Embryonic facial prominence (tissue), 1 donor: ENCODE results near the gene FAM120A.
"Not testable (repeated sequence)": the region's sequence is repeated elsewhere in the genome, so short reads cannot be mapped to it uniquely, and the experiment has no call there.

Source experiments
- DNase-seq: peaks from one replicate; pipeline ENCODE4 v3.0.0-alpha.2; 2016; ENCODE audit errors: extremely low spot score

The FAM120A gene, protein sequence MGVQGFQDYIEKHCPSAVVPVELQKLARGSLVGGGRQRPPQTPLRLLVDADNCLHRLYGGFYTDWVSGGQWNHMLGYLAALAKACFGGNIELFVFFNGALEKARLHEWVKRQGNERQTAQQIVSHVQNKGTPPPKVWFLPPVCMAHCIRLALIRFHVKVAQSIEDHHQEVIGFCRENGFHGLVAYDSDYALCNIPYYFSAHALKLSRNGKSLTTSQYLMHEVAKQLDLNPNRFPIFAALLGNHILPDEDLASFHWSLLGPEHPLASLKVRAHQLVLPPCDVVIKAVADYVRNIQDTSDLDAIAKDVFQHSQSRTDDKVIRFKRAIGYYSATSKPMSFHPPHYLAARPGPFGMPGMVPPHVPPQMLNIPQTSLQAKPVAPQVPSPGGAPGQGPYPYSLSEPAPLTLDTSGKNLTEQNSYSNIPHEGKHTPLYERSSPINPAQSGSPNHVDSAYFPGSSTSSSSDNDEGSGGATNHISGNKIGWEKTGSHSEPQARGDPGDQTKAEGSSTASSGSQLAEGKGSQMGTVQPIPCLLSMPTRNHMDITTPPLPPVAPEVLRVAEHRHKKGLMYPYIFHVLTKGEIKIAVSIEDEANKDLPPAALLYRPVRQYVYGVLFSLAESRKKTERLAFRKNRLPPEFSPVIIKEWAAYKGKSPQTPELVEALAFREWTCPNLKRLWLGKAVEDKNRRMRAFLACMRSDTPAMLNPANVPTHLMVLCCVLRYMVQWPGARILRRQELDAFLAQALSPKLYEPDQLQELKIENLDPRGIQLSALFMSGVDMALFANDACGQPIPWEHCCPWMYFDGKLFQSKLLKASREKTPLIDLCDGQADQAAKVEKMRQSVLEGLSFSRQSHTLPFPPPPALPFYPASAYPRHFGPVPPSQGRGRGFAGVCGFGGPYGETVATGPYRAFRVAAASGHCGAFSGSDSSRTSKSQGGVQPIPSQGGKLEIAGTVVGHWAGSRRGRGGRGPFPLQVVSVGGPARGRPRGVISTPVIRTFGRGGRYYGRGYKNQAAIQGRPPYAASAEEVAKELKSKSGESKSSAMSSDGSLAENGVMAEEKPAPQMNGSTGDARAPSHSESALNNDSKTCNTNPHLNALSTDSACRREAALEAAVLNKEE

GRCh38 chr9:93450945-93451815 lies at the start of gene FAM120A:
Gene FAM120A, plus strand, starts transcription at chr9:93451685. Its CDS starts 231 bp downstream, at chr9:93451916.
- DNase-seq = peak; percentile 18

DNA sequence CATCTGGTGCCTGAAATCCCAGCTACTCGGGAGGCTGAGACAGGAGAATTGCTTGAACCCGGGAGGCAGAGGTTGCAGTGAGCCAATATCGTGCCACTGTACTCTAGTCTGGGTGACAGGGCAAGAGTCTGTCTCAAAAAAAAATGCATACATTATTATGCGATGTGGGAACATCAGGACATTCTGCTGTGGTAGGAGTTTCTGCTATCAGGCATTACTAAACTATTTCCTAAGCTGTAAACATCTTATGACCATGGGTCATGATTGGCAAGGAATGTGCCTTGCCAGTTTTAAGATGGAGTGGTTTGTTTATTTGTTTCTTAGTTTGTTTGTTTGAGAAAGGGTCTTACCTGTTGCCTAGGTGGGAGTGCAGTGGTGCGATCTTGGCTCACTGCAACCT lies 45.1 kb upstream of the FAM120A start:
- no peak for DNase-seq

- DNase-seq = no peak
These were observed 38.0 kb upstream of the FAM120A start for GRCh38 chr9:93413530-93413929.

DNA sequence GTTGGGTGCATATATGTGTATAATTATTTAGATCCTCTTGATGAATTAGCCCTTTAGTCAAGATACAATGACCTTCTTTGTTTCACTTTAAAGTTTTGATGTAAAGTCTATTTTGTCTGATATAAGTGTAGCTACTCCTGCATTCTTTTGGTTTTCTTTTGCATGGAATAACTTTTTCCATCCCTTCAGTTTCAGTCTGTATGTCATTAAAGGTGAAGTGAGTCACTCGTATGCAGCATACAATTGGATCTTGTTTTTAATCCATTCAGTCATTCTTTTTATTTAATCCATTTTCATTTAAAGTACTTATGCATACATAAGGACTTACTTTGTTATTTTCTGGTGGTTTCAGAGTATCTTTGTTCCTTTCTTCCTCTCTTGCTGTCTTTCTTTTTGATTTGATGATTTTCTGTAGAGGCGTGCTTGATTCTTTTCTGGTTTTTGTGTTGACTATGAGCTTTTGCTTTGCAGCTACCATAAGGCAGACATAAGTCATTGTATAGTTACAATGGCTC lies 36.3 kb upstream of the FAM120A start:
- no peak for DNase-seq

DNA sequence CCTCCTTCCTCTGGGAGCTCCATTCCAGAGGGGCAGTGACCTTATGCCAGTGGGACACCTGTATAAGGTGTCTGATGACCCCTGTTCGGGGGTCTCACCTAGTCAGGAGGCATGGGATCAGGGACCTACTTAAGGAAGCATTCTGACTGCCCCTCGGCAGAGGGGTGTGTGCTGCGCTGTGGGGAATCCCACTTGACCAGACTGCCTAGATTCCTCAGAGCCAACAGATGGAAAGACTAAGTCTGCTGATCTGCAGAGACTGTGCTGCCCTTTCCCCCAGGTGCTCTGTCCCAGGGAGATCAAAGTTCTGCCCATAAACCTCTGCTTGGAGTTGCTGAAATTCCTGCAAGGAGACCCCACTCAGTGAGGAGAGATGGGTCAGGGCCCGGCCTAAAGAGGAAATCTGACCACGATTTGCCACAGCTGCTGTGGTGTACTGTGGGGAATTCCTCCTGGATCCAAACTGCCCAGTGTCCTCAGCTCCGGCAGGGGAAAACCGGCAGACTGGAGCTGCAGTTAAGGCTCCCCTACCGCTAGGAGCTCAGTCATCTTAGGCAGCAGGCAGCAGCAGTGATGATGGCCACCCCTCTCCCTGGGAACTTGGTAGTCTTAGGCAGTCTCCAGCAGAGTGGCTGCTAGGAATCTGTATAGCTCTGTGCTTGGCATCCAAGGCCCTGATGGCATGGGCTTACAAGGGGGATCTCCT lies 34.8 kb upstream of the FAM120A start:
- no peak for DNase-seq

DNA sequence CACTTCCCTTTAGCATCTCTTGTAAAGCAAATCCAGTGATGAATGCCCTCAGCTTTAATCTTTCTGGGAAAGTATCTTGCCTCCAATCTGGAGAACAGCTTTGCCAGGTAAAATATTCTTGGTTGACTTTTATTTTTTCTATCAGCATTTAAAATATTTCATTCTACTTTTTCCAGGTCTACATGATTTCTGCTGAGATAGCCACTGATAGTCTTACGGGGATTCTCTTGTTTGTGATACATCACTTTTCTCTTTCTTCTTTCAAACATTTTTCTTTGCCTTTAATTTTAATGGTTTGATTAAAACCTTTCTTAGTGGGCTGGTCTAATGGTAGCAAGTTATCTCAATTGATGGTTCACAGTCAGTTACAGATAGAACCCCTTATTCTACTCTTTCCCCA lies 33.9 kb upstream of the FAM120A start:
- no peak for DNase-seq

DNA sequence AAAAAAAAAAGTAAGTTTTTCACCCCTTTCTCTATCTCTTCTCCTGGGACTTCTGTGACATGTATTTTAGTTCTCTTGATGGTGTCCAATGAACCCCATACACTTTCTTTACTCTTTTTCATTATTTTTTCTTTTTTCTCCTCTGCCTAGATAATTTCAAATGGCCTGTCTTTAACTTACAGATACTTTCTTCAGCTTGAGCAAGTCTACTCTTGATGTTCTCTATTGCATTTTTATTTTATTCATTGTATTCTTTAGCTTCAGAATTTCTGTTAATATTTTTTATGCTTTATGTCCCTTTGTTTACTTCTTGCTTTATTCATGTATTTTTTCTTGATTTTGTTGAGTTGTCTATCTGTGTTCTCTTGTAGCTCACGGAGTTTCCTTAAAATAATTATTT lies 32.5 kb upstream of the FAM120A start:
- DNase-seq = no peak

DNA sequence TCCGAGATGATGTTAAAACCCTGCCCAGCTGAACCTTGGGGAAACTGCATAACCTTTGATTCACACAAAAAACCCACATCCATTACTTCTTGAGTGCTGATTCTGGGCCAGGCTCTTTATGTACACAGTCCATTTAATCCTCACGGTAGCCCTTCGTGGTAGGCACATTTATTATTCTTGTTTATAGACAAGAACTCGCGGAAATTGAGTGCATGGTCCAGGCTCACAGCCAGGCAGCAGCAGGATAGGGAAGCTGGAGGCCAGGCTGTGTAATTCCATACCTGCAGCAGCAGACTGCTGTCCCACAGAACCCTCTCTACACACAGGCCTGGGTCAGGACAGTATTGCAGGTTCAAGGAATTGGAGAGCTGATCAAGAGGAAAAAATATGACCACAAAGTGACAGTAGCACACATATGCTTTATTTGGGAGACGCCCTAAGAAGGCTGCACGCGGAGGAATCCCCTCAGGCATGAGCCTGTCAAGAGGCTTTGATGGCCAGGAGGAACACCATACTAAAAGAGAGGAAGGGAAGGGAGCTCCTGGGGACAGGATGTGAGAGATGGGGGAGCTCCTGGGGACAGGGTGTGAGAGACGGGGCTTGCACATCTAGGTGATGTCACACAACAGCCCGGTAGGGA lies 28.4 kb upstream of the FAM120A start:
- no peak for DNase-seq

DNA sequence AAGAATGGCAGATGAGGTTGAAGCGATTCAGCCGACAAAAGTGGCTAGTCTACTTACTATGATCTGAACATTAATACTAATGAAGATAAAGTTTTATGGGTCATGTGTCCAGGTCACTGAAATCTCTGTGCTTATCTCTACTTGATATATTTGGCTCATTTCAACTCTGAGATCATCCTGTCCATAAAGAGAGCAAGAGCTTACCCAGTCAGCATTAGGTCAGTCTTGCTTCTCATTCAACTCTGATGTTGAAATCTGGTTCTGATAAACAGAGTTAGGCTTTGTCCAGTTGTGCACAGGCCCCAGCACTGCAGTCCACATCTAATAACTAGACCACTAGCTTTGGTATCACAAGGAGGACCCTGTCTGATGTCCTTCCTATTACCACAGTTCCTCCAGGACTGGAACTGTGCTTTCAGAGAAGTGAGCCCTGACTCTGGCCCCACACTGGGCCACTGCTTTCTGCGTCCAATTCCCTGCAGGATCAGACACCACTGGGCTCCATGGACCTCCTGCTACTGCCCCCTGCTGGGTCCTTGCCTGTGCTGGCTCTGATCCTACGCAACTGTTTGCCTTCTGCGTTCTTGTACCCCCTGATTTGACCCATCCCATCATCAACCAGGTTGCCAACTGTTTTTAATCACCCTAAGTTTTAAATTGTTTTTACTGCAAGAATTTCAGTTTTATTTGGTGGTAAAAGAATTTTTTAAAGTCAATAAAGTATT lies 23.7 kb upstream of the FAM120A start:
- DNase-seq = no peak

DNA sequence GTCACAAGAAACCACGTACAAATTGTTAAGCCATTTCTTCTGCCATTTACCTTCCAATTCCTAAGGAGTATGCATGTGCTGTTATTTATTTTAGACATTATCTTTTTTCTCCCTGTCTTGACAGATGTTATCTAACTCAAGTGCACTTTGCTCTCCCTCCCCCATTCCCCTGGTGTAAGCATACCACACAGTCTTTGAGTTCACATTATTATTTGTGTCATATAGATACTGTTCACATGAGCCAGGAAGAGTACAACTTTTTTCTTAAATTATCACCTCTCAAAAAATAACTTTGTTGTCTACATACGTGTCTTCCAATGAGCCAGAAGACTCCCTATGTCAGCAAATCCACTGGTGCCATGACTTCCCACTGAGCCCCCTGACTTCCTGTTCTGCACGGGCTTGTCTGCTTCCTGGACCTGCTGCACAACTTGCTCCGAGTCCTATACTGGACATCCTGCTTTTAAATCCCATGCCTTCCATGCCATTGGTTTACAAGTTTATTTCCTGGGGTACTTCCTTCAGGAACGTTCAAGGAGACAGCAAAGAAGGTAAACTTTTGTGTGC lies 19.9 kb upstream of the FAM120A start:
- DNase-seq = no peak

DNA sequence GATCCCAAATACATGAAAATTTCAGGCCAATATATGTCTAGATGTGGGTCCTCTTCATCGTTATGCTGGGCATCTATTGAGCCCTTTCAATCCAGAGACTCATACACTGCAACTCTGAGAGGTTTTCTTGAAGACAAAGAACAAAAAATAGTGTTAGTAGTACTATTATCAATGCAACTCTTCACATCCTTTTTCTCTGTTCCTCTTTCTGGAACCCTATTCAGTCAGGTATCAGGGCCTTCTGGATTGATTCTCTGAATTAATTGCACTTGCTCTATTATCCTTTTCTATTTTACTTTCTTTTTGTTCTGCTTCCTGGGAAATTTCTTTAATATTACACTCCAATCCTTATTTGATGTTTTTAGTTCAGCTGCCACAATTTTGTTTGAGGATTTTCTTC lies 18.5 kb upstream of the FAM120A start:
- DNase-seq = no peak

- no peak for DNase-seq
These were observed 17.4 kb upstream of the FAM120A start for GRCh38 chr9:93434056-93434455.

DNA sequence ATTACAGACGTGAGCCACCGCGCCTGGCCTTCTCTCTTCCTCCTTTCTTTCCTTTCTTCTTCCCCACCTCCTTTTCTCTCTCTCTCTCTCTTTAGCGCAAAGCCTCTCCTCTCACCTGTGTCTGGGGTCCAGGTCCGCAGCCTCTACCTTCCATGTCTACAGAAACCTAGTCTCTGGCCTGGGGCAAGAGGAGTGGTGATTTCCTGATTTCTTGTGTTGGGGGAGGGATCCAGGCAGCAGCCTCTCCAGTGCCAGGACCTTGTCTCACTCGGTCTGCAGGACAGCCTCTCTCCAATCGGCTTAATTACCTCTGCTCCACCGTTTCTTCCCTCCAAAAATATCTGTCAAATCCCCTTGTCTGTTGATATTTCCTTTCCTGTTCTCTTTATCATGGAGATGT lies 16.1 kb upstream of the FAM120A start:
- no peak for DNase-seq

- no peak for DNase-seq
These were observed 15.3 kb upstream of the FAM120A start for GRCh38 chr9:93436218-93436617.

DNA sequence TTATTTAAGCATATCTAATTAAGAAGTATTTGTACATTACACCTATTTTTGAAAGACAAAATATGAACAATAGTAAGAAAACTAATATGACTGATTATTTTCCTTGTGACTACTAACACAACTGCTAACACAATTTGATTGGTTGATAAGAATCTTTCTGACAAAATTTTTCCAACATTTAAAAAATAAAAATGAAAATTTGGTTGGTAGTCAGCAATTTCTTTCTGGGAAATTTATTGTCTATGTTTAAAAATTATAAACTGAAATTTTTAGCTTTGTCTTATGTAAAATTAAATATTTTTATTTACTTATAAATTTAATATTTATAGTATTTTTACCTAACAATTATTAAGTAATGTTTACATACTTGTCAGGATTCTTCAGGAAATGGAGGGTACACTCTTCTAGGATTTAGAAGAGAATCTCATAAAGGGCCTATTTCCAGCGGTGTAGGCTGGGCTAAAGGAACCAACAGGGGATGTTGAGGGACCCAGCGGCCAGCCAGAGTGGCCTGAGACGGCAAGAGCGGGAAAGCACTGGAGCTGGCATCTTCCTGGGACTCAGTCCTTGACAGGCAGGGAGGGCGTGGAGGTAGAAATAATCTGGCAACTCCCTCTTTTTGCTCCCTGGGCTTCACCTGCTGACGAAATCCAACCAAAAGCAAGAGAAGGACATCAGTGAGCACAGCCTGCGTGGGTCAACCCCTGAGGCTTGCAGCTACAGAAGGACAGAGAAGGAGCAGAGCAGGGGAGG lies 14.7 kb upstream of the FAM120A start:
- DNase-seq = no peak

DNA sequence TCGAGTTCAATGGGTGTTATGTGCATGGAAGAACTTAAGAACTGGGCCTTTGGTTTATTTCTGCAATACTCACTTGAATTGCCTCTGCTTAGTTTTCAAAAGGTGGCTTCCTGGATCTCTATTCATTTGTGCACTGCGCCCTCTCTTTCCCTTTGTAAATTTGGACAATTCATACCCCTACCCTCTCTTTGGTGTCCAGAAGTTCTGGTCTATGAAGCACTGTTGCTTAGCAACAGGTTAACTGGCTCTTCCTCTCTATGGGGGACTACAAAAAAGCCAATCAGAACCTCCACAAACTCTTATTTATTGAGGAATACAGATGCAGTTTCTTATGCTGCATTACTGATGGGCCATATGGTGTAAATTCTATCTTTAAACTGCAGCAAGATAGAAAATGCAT lies 13.5 kb upstream of the FAM120A start:
- no peak for DNase-seq

DNA sequence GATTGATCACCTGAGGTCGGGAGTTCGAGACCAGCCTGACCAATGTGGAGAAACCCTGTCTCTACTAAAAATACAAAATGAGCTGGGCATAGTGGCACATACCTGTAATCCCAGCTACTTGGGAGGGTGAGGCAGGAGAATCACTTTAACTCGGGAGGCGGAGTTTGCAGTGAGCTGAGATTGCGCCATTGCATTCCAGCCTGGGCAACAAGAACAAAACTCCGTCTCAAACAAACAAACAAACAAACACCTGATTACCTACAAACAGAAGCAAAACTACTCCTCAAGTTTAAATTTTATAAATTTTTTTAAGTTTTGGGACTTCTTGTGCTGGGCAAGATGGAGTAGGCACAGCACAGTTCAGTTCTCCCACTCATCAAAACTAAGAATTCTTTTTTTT lies 12.2 kb upstream of the FAM120A start:
- not testable (repeated sequence) for DNase-seq

DNA sequence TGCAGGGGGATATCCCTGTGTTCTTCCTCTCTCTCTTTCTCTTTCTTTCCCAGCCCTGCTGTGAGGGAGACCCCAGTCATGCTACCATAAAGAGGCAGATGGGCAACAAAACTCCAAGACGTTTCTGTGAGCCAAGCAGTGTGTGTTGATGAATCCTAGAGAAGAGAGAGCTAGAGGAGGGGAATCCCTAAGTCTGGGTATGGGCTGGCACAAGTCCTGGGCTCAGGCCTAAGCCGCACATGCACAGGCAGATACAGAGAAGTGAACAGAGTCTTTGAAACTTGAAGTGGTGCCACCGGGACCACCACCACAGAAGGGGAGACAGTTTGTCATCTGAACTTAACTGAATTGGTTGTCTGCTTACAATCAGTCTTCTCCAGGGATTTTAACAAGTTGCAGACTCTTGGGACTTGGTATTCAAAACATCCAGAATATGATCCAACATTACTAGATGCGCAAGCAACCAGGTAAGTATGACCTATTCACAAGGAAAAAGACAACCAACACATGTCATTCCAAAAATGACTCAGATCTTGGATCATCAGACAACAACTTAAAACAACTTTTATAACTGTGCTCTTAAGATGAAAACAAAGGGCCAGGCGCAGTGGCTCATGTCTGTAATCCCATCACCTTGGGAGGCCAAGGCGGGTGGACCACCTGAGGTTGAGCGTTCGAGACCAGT lies 10.4 kb upstream of the FAM120A start:
- no peak for DNase-seq
